ENCODE results near the gene LGALS1. TPM values are rescaled to one million over a fixed set of nuclear protein-coding genes. Genes with fewer than 3 reads are reported as not detected.

The LGALS1 gene
- total and polyA plus RNA-seq, 9 of the 15 experiments (the other 6 are each of a cell fraction or from before 2014, with no cell fraction given): 160 to 800 (median 330) TPM

- no peak for TF ChIP-seq TOE1 (IDR thresholded peaks at IDR 0.05; ENCODE audit: borderline replicate concordance)
- no peak for TF ChIP-seq TOE1 (CRISPR knock-in tag; IDR thresholded peaks at IDR 0.05; ENCODE audit: borderline replicate concordance, low read depth)
- no peak for TF ChIP-seq ZC3H11A (IDR thresholded peaks at IDR 0.05; ENCODE audit: low read depth, low read length)
- TF ChIP-seq RNF2 (IDR thresholded peaks at IDR 0.05): peak; percentile 15; the same call in 1 of the 2 replicates
- no peak for TF ChIP-seq PCBP1 (IDR thresholded peaks at IDR 0.05; ENCODE audit: low read depth, low read length, poor library complexity, severe bottlenecking)
- TF ChIP-seq, protein P1, sequence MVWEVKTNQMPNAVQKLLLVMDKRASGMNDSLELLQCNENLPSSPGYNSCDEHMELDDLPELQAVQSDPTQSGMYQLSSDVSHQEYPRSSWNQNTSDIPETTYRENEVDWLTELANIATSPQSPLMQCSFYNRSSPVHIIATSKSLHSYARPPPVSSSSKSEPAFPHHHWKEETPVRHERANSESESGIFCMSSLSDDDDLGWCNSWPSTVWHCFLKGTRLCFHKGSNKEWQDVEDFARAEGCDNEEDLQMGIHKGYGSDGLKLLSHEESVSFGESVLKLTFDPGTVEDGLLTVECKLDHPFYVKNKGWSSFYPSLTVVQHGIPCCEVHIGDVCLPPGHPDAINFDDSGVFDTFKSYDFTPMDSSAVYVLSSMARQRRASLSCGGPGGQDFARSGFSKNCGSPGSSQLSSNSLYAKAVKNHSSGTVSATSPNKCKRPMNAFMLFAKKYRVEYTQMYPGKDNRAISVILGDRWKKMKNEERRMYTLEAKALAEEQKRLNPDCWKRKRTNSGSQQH (CRISPR knock-in tag; IDR thresholded peaks at IDR 0.05): no peak
- no peak; the same call in 1 of the 2 replicates for TF ChIP-seq SMARCE1 (IDR thresholded peaks at IDR 0.05)
- peak; percentile 33; the same call in 1 of the 2 replicates for TF ChIP-seq ZFX (CRISPR knock-in tag; IDR thresholded peaks at IDR 0.05)
- TF ChIP-seq, protein P2, sequence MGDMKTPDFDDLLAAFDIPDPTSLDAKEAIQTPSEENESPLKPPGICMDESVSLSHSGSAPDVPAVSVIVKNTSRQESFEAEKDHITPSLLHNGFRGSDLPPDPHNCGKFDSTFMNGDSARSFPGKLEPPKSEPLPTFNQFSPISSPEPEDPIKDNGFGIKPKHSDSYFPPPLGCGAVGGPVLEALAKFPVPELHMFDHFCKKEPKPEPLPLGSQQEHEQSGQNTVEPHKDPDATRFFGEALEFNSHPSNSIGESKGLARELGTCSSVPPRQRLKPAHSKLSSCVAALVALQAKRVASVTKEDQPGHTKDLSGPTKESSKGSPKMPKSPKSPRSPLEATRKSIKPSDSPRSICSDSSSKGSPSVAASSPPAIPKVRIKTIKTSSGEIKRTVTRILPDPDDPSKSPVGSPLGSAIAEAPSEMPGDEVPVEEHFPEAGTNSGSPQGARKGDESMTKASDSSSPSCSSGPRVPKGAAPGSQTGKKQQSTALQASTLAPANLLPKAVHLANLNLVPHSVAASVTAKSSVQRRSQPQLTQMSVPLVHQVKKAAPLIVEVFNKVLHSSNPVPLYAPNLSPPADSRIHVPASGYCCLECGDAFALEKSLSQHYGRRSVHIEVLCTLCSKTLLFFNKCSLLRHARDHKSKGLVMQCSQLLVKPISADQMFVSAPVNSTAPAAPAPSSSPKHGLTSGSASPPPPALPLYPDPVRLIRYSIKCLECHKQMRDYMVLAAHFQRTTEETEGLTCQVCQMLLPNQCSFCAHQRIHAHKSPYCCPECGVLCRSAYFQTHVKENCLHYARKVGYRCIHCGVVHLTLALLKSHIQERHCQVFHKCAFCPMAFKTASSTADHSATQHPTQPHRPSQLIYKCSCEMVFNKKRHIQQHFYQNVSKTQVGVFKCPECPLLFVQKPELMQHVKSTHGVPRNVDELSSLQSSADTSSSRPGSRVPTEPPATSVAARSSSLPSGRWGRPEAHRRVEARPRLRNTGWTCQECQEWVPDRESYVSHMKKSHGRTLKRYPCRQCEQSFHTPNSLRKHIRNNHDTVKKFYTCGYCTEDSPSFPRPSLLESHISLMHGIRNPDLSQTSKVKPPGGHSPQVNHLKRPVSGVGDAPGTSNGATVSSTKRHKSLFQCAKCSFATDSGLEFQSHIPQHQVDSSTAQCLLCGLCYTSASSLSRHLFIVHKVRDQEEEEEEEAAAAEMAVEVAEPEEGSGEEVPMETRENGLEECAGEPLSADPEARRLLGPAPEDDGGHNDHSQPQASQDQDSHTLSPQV (IDR thresholded peaks at IDR 0.05): peak; percentile 74
- no peak for TF ChIP-seq MEF2D (tag; conservative IDR thresholded peaks at IDR 0.05; ENCODE audit: low read depth)
- no peak for TF ChIP-seq JUNB (CRISPR knock-in tag; conservative IDR thresholded peaks at IDR 0.05)
- TF ChIP-seq, protein P3, sequence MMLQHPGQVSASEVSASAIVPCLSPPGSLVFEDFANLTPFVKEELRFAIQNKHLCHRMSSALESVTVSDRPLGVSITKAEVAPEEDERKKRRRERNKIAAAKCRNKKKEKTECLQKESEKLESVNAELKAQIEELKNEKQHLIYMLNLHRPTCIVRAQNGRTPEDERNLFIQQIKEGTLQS (IDR thresholded peaks at IDR 0.05): 0 out of 2 replicates have a peak, but pooled peaks have one; percentile 36
- TF ChIP-seq, protein P3 (CRISPR knock-in tag; conservative IDR thresholded peaks at IDR 0.05): no peak
- TF ChIP-seq RCOR1 (IDR thresholded peaks at IDR 0.05; ENCODE audit: borderline replicate concordance in 1 of 2, low read depth in 2 of 2, low read length in 2 of 2): peak in 1 of 2 experiments; percentile 37; a peak in 1 of 4 replicates
- TF ChIP-seq E2F6 (IDR thresholded peaks at IDR 0.05; ENCODE audit: borderline replicate concordance in 1 of 2, extremely low read depth in 1 of 2, insufficient read depth in 1 of 2, insufficient read length in 1 of 2, low read depth in 1 of 2, low read length in 1 of 2, poor library complexity in 1 of 2, severe bottlenecking in 1 of 2): no peak
- TF ChIP-seq RHOXF2B (CRISPR knock-in tag; conservative IDR thresholded peaks at IDR 0.05): no peak
- TF ChIP-seq ZNF232 (CRISPR knock-in tag; IDR thresholded peaks at IDR 0.05): no peak
- no peak for TF ChIP-seq CREB5 (CRISPR knock-in tag; IDR thresholded peaks at IDR 0.05)
Observed at GRCh38 chr22:37633625-37634416, 41.6 kb upstream of the LGALS1 start (continued).

Measured in K562 (cell line).